Mammary epithelial cell (primary cell): ENCODE results near the gene FBN2.

Experiments
- CTCF ChIP-seq, 2 donors: IDR thresholded peaks in 1 of 2; conservative IDR thresholded peaks in 1 of 2; 2 replicates each; pipeline ENCODE4 v1.5.1; 2011 to 2012; ENCODE audit warnings: inconsistent platforms in 2 of 2, low read length in 2 of 2, mild to moderate bottlenecking in 2 of 2, control low read depth in 1 of 2, low read depth in 1 of 2; ENCODE audit not compliant: insufficient read depth in 1 of 2; ENCODE audit errors: extremely low read depth in 1 of 2
- EZH2 ChIP-seq: IDR thresholded peaks from 2 replicates; pipeline ENCODE4 v1.6.1; 2012; ENCODE audit warnings: low read length, inconsistent platforms, borderline replicate concordance

GRCh38 chr5:128220841-128221240 lies 317.2 kb downstream of the FBN2 start:
- TF ChIP-seq CTCF (conservative IDR thresholded peaks at IDR 0.05 in 1 of 2, IDR thresholded peaks at IDR 0.05 in 1 of 2; ENCODE audit: extremely low read depth in 1 of 2, insufficient read depth in 1 of 2, low read depth in 1 of 2, low read length in 2 of 2) (no peak), EZH2 (no peak)
